GM19328 (cell line): ENCODE results near the gene NCAM1.

Source experiments
- ATAC-seq: cut with Tn5 transposase; IDR thresholded peaks from one replicate; pipeline ENCODE4 v1.9.1; 2021; ENCODE audit warnings: mild to moderate bottlenecking, moderate library complexity; ENCODE audit not compliant: unreplicated experiment

The NCAM1 gene

GRCh38 chr11:113193946-113194345 is 232.7 kb downstream of the NCAM1 start:
- no peak for ATAC-seq

DNA sequence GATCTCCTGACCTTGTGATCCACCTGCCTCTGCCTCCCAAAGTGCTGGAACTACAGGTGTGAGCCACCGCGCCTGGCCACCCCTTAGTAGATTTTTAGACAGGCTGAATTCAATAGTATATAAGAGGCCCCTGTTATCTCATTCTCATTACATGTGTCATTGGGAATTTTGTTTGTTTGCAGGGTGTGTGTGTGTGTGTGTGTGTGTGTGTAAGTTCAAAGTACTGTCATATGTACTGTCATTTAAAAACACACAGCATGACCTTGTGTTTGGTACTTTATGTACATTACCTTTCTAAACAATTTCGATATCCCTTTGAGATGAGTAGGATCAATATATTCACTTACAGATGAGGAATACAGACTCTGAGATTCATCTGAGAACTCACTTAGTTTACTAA is 234.5 kb downstream of the NCAM1 start:
- ATAC-seq, result no peak

GRCh38 chr11:113197446-113197845 is 236.2 kb downstream of the NCAM1 start:
- ATAC-seq, result no peak

- no peak for ATAC-seq
Measured at GRCh38 chr11:113198972-113199661, 237.9 kb downstream of the NCAM1 start.

DNA sequence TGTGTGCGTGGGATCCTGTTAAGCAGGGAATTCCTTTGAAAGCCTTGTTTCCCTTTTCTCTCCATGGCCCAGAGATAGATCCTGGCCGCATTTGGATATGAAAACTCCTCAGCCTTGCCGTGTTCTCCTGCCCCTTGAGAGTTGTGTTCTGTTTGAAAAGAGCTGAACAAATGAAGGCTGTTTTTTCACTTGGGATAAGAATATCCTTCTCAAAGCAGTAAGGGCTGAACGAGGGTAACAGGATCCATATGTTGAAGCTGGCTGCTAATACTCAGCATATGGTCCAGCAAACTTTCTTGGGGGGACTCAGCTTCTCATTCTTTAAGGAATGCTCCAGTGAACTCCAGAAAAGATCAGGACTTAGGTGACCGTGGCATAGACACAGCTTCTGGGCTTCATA is 238.6 kb downstream of the NCAM1 start:
- ATAC-seq, result no peak

DNA sequence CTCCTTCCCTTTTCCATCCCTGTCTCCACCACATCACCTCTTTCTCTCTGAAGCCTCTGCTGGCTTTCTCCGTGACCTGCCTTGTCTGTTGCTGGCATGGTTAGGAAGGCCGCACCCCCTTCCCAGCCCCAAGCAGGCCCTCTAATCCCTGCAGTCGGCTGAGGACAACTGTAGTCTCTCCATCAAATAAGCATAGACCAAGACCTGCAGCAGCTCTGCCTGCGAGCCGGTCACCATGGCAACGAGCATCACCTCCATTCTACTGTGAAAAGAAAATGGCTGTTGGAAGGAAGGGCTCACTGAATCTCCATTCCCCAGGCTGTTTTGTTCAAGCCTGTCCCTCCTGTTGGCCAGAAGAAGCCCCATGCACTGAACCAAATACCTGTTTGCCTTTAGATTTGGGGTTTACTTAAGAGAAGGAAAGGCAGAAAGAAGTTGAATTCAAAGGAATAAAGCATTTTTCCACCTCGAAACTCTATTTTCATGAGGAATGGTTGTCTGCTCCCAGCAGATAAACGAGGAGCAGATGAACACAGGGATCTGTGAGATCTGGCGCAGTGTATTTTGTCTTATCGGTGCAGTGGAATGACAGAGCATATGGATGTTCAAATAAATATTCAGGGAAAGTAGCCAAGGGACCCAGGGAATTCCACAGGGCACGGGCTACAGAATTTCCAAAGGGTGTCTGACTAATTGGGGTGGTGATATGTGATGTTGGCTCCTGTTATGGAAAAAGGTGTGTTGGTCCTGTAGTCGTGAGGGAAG is 240.0 kb downstream of the NCAM1 start:
- ATAC-seq, result no peak

GRCh38 chr11:113202431-113202830 is 241.2 kb downstream of the NCAM1 start:
- ATAC-seq, result no peak

DNA sequence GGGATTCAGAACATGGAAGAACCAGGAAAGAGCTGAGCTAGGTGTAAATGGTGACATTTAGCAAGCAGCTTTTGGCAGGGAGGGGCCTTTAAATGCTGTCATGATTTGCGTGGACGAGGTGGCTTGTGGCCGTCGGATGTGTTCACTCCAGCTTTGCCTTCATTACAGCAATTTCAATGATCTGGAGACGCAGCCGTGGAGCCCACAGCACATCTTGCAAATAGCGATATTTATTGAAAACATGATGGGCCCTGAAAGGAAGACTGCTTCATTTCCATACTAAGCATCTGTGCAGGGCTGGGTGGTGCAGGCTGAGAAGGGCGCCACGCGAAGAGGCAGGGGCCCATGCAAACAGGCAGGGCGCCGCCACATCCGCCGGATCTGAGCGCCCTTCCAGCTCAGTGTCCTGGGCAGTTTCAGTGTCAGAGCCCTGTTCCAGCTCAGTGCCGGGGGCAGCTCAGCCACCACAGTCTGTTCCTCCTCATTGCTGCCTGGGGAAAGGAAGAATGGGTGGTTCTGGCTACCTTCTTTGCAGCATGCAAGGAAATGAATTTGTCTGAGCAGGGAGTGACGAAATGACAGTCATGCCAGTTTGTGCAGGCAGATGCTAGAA is 242.0 kb downstream of the NCAM1 start:
- no peak for ATAC-seq

- ATAC-seq, result no peak
Measured at GRCh38 chr11:113204280-113204679, 243.1 kb downstream of the NCAM1 start.

DNA sequence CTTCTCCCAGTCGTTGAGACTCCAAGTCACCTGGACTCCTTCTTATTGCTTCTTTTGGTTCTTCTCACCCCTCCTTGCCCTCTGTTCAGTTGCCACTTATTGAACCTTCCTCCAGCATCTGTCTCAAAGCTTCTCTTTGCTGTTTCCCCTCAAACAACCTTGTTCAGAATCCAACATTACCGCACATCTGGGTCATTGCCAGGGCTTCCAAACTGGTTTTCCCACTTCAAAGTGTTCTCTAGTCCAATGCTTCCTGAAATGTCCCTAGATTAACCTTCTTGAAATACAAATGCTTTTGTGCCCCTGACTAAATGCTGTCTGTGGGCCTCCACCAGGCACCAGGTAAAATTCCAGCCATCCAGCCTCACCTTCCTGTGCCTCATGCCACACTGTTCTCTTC is 252.3 kb downstream of the NCAM1 start:
- ATAC-seq, result no peak

DNA sequence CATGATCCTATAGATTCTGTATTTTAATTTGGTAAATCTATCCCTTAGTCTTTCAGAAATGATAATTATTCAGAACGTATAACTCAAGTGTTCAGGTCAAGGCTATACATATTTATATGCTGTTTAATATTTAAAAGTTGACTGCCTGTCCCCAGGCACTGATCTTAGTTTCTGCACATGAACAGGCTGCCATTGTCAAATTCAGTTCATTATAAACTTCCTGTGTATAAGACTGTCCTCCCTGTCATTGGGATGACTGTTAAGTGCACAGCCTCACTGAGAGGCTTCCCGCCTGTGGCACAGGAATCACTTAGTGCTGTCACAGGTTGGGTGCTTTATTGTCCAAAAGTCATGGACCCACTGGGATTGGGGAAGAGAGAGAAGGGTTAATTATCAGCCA is 261.0 kb downstream of the NCAM1 start:
- ATAC-seq, result no peak

DNA sequence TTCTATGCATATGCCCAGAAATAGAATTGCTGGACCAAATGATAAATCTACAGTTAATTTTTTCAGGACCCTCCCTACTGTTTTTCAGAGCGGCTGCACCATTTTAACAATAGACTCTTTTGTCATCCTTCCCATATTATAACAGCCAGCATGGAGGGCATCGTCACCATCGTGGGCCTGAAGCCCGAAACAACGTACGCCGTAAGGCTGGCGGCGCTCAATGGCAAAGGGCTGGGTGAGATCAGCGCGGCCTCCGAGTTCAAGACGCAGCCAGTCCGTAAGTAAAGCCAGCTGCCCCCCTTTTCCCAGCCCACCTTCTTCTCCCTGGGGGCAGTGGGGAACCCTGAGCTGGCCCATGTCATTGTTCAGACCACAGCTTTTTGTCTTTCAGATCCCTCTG is 273.7 kb downstream of the NCAM1 start:
- no peak for ATAC-seq

DNA sequence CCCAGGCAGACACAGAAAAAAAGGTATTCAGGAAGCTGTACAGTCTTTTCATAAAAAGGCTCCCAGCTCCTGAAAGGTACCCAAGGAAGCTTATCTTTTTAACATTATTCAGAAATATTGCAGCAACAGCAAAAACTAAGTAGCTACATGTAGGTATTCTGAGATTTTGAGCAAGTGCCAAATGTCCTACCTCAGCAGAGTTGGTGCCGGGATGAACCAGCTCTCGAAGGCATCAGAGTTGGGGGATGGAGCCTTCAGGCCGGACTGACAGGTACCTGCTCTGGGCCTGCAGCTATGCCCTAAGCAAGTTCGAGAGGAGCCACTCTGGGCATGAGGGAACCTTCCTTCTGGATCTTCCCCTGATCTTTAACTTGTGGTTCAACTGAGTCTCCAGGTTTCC is 276.0 kb downstream of the NCAM1 start:
- no peak for ATAC-seq

- no peak for ATAC-seq
Measured at GRCh38 chr11:113238721-113239120, 277.5 kb downstream of the NCAM1 start.

DNA sequence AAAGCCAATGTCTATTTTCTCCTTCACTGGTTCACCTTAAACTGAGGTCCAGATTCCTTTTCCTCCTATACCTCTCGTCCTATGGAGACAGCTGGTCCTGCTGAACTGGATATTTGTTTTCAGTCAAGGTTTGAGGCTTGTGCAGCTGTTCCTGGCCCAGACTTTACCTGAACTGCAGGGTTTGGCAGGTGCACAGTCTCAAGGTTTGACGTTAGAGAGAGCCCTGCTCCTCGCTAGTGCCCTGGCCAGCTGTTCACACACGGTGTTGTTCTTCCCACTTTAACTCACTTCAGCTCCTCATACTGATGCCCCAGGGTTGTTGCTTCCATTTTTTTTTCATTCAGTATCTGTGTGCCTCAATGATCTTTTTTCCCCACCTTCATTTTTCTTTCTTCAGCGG is 279.2 kb downstream of the NCAM1 start:
- no peak for ATAC-seq

DNA sequence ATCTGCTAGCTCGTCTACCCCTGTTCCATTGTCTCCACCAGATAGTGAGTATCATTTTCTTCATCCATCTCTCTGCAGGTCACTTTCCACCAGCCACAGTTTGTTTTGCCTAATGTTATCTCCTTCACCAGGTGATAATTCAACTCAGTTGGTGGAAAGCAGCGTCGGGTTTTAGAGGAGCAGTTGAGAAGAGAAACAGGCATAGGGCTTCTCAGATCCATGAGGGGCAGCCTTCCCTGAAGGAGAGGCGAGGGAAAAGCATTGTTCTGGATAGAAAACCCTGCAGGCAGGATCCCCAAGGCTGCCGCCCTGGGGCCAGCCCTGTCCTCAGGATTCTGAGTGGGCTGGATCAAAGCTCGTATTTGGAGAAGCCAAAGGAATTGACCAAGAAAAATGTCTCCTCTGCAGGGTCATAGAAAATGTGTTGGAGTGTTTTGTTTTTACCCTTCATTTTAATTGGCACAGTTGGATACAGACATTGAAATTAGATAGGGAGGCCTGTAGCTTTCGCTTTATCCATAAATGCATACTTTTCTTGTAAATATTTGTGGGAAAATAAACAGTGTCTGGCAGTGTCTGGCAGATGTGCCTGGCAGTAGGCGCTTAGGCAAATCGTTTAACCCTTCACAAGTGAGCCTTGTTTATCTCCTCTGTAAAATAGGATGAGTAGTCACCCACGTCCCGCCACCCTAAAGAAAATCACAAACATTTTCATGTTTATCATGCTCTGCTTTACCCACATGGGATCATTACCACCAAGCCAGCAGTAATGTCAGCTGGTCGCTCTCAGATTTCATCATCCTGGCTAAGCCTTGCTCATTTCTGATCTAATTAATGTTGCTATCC is 279.8 kb downstream of the NCAM1 start:
- ATAC-seq, result no peak

DNA sequence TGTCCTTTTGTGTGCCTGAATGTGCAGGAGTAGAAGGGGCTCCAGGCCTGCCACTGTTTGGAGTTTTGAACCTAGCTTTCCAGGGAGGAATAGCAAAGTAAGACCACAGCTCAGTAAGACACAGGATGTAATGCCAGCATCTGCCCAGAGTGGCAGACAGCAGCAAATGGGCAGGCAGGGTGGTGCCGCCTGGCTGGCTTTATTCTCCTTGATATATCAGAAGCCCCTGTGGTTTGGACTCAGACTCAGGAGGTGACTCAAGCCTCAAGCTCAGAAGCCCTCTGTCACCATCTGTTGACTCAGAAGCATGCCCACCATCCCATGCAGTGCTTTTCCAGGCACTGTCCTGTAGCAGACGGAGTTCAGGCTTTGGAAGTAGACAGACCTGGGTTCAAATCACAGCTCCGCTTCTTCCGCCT is 280.4 kb downstream of the NCAM1 start:
- ATAC-seq, result no peak

DNA sequence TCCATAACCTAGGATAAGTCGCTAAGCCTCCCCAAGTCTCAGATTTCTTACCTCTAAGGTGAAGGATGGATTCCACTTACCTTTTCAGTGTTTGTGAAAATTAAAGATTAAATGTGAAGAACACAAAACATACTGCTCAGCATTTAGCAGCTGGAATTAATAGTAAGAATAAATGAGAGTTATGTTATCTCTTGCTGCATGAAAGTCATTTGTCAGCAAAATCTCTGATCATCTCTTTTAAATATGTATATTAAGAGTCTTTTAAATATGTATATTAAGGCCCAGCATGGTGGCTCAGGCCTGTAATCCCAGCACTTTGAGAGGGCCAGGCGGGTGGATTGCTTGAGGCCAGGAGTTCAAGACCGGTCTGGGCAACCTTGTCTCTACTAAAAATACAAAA is 280.8 kb downstream of the NCAM1 start:
- ATAC-seq, result no peak

GRCh38 chr11:113242767-113243397 is 281.7 kb downstream of the NCAM1 start:
- no peak for ATAC-seq

DNA sequence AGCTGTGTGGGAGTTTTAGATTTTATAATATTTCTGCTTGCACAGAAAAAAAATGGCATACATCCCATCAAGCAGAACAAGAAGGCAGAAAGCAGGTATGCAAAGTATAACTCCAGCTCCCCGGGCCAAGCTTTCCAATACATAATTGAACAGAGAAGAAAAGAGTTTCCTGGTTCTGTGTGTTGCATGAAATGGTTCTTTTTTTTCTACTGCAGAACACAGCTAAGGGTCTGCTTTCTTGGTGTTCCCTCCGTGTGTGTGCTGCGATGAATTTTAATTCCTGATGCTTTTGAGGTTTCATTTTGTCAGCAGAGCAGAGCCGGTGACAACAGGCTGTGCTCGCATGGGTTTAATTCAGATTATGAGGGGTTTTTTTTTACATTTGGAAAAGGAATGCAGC is 282.5 kb downstream of the NCAM1 start:
- no peak for ATAC-seq

DNA sequence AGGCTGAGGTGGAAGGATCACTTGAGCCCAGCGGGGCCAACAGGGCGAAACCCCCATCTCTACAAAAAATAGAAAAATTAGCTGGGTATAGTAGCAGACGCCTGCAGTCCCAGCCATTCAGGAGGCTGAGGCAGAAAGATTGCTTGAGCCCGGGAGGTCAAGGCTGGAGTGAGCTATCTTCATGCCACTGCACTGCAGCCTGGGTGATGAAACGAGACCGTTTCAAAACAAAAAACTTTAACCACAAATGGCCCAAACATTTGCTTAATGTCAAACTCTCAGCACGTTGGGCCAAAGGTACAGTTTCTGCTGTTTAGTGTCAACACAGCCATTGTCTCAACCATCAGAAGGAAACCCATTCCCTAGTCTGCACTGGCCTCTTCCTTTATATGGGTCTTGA is 284.0 kb downstream of the NCAM1 start:
- no peak for ATAC-seq
